NCI-H446 (cell line): ENCODE results near the gene HSPA9.

ENCODE experiments used
- DNase-seq, 2 experiments: peaks; one replicate each; lab custom pipeline; 2025; lab: John Stamatoyannopoulos, UW

HSPA9 gene

DNA sequence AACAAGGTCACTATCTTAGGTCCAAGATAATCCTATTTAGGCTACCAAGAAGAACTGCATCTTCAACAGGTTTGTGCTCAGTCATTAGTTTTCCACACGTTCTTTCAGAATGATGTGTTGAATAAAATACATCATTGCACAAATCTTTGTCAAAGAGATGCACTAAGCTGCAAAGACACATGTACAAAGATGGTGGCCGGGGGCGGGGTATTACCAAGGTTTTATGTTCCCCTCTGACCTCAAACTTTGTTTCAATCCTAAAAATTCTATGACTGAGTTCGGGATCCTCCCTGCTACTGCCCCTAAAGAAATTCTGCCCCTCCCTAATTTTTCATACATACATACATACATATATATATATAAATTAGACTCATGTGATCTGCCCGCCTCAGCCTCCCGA lies 14.2 kb downstream of the HSPA9 start:
- DNase-seq, result no peak

DNA sequence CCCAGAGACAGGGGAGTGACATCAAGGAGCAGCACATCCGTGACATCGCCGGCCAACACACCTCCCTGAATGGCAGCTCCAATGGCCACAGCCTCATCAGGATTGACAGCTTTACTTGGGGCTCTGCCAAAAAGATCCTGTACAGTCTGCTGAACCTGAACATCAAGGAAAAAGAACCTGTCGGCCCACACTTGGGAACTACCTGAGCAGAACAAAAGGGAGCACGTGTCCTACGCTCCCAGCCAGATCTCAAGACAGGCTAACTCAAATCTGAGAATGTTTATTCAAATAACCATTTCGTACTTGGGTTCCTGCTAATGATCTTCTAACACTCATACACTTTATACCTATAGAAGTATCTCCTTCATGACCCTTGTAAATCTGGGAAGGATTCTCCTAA lies 15.3 kb downstream of the HSPA9 start:
- DNase-seq, result no peak

DNA sequence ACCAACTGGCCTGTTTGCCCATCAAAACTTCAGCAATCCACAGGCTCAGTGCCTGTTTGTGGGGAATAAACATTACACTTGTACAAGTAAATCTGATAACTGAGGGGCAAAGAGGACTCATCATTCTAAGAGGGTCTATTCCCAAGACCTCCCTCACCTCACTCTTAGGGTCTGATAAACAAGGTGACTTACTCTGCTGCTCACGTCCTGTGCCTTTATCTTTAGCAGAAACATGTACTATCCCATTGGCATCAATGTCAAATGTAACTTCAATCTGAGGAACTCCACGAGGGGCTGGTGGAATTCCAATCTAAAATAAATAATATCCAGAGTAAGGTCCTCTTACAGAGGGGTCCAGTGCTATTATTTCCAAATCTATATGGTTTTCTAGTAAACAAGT lies 17.5 kb downstream of the HSPA9 start:
- no peak for DNase-seq

DNA sequence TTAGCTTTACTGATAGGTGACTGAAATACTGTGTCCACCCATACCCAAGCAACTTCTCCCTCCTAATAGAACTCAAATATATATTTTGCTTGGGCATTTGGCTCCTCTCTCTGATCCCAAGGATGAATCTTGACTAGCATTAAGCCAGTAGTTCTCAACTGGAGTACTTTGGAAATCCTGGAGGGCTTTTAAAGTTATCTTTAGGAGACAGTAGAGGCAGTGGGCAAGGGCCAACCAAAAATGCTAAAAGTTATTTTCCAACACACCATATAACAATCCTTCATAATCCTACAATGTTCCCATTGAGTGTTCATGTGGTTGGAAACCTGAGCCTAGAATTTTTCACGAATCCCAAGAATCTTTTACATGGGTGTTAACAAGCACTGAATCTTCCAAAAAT lies 21.1 kb downstream of the HSPA9 start:
- DNase-seq, result no peak

DNA sequence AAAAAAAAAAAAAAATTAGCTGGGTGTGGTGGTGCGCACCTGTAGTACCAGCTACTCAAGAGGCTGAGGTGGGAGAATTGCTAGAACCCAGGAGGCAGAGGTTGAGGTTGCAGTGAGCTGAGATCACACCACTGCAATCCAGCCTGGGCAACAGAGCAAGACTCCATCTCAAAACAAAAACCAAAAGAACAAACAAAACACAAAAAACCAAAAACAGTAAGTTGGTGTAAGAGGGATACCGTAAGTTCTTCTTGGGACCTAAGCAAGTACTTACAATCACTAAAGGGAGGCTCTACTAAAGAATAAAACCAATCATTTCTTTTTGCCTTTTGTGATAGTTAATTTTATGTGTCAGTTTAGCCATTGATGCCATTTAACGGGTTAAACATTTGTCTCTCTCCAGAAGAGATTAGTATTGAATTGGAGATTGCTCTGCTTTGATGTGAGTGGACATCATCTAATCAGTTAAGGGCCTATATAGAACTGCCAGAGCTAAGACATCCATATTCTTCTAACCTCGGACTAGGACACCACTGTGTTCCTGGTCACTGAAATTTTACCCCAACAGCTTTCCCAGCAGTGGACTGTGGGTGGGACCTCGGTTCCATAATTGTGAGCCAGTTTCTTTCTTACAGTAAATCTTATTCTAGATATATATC lies 21.6 kb downstream of the HSPA9 start:
- no peak for DNase-seq

DNA sequence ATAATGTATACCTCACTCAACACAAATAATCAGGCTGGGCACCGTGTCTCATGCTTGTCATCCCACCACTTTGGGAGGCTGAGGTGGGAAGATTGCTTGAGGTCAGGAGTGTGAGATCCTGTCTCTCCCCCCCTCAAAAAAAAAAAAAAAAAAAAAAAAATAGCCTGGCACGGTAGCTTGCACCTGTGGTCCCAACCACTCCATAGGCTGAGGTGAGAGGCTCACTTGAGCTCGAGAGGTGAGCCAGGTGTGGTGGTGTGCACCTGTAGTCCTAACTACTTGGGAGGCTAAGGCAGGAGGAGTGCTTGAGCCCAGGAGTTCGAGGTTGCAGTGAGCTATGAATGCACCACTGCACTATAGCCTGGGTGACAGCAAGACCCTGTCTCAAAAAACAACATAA lies 22.5 kb downstream of the HSPA9 start:
- DNase-seq, result no peak

DNA sequence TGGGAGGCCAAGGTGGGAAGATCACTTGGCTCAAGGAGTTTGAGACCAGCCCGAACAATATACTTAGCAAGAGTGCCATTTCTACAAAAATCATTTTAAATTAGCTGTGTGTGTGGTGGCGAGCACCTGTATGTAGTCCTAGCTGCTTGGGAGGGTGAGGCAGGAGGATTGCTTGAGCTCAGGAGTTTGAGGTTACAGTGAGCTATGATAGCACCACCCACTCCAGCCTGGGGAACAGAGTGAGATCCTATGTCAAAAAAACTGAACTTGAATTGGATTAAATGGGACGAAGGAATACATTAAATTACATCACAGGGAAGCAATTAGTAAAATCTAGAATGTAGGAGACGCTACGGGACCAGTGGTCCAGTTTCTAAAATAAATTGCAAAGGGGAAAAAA lies 25.8 kb downstream of the HSPA9 start:
- DNase-seq, result no peak

DNA sequence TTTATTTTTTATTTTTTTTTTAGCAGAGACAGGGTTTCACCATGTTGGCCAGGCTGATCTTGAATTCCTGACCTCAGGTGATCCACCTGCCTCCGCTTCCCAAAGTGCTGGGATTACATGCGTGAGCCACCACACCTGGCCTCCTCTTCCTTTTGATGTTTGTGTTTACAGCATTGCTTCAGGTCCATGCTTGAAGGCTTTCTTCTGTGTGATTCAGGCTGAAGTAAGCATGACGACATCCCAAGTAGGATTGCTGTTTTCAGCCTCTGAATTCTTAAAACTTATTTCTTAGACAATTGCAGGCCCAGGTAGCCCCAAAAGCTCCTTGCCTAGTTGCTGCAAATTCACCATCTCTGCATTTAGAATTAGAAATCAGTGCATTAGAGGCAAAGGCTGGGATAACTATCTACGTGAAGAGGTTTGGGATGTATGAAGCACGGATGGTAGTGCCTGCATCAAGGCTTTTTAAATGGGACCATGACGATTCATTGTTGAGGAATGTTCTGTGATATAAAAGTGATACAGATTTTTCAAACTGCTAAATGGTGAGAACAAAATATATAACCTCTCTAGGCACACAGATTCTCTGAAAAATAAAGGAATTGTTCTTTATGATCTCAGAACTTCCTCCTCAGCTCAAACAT lies 29.2 kb downstream of the HSPA9 start:
- no peak for DNase-seq

DNA sequence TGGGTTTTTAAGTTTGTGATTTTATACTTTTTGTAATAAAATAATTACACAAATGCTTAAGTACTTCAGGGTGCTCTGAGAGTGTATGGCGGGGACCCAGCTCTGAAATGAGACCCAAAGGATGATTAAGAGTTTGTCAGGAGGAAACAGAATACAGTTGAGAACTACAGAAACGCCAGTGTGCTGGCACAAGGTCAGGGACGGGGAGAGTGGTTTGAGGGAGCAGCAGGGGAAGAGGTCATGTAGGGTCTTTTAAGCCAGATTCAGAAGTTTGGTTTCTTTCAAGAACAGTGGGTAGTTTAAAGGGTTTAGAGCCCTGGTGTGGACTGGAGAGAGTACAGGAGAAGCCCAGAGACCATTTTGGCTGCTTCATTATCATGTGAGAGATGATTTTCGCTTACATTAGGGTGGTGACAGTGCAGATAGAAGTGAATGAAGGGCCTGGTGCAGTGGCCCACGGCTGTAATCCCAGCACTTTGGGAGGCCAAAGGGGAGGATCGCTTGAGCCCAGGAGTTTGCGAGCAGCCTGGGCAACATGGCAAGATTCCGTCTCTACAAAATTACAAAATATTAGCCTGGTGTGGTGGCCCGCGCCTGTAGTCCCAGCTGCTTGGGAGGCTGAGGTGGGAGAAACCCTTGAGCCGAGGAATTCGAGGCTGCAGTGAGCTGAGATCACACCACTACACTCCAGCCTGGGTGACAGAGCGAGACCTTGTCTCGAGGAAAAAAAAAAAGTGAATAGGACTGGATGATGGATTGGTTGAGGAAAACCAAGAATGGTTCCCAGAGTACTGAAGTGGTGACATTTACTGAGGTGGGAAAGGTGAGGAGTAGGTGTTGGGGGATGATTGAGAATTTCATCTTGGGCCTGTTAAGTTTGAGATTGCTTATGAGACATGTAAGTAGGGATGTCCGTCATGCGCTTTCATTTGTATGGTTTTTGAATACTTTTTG lies 30.7 kb downstream of the HSPA9 start:
- DNase-seq, result no peak

DNA sequence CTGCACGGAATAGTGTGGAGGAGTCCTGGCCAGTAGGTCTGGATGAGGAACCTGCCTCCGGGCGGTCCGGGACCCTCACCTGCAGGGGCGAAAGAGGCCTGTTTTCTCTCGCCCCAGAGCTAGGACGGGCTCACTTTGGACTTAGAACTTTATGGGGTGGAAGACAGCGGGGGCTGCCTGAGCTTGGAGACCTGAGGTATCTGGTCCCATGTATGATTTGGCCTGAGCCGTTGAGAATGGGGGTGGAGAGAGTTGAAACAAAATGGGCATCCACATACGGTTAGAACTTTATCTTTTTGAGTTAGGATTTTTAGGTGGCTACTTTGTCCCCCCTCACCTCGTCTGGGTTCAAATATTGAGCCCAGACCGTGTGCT lies 31.5 kb downstream of the HSPA9 start:
- no peak for DNase-seq

DNA sequence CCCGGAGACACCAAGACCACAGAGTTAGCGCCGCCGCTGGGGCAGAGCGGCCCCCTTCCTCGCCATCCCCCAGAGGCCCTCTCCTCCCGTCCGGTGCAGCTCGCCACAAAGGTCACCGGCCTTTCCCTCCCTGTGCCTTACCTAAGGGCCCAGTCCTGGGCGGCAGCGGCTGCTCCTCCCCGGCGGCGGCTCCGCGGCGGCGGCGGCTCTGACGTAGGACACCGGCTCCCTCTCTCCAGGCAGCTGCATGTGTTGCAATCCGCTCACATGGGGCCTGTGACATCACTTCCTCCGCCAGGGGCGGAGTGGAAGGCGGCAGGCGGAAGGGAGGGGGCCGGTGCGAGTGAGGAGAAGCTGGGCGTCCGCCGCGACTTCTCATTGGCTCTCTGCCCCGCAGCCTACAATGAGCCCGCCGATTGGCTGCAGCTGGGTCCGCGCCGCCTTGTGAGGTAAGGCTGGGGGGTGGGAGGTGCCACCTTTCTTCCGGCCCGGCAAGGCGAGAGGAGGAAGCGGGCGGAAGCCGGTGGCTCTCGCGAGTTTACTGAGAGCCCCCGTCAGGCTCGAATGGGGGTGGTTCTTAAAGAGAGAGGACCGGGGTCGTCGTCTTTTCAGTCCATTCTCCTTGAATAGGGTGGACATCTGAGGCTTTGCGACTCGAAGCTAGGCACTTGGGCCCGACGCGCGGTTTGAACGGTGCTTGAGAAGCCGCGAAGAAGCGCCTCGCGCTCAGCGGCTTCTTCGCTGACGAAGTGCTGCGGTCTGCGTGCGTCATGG lies 32.1 kb downstream of the HSPA9 start, which contains the start of gene ETF1:
Gene ETF1 (minus strand): TSS at position 281 of the 774 bp plus-strand sequence. CDS start 318 bp downstream, outside the sequence.
- peak; percentile 96 to 99 for DNase-seq

DNA sequence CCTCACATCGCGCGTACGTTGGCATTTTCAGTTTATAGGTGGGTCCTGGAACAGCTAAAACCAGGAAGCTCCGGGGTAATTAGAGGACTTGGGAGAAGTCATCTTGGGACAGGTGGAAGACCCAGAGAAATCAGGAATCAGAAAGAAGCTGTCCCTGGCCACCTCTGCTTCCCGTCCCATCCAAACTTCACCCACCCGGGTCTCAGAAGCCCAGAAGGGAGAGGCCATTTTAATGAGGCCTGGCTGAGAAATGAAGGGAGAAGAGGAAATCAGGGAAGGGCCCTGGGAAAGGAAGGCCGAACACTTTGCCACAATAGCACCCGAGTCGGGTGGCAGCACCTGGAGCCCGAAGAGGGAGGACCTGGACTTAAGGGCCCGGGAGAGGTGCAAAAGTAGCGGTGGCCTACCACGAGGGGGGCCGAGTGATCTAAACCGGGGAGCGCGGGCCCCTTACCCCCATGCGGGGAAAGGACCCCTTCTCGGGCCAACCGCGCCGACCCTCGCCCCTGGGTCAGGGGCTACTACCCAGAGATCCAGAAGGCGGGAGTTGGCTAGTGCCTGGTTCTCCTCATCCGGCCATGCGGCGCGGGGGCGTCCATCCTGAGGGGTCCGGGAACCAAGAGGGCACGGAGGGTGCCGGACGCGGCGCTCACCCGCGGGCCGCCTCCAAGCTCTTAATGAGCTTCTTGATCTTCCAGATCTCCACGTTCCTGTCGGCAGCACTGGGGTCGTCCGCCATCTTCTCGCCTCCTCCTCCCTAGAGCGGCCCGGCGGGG lies 32.8 kb downstream of the HSPA9 start:
- no peak for DNase-seq

DNA sequence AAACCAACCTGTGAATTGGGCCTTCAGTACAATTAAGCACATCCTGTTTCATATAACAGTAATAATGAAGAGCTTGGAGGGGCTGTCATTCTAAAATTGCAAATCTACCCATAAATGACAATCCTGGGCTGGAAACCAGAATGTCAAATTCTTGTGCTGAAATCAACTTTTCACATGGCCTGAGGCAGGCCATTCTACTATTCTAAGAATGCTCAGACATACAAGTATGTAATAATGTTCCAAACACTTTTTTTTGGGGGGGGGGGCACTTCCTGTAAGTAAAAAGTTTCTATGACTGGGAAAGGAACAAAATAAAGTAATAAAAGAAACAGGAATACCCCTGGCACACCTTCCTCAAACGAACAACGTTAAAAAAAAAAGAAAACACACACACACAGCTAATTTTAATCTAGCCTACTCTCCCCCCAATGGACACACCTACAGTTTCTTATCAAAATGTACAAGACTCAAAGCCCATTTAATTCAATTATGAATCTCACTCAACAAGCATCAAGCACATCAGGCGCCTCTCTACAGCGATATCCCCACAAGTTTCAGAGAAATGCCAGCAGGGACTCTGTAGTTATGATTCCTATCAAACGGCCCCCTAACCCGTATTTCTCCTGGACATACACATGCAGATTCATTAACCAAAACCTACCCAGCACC lies 33.6 kb downstream of the HSPA9 start:
- DNase-seq, result no peak

DNA sequence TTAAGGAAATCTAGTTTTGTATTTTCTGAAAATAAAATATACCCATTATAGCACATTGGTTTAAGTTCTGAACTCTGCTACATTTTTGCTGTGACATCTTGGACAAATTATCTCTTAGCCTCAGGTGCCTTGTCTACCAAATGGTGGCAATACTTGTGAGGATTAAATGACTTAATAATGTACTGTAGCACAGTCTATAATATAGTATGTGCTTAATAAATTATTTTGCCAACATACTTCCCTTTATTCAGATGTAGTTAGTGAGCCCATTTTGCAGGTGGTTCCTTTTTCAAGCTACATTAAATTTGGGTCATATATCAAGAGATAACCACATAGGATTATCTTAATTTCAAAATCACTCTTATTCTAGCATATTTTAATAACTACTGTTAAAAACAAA lies 35.4 kb downstream of the HSPA9 start:
- no peak for DNase-seq

DNA sequence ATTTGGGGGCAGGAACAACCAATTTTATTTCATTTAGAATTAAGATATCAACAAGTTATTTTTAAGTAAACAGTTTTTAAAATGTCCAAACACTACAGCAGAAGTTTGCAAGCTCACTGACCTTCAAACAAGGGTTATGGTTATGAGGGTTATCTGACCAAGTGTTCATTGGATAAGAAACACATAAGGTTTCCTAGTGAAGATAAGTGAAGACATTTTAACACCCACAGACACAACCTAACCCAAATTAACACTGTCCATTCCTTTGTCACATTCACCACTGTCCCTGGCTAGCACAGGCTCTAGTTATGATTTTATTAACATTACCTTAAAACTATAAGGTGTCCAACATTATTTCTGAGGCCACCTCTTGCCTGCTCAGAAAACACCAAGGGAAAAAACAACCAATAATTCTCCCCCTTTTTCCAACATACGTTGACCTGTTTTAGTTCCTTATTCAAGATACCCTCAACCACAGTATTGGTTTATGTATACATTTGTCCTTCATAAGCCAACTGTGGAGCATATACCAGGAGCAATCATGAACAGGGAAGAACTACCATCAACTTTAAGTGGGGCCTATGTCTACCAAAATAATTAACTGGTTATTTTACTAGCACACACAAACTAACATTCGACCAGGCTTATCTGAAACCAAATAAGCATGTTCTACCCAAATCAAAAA lies 36.1 kb downstream of the HSPA9 start:
- DNase-seq, result no peak

DNA sequence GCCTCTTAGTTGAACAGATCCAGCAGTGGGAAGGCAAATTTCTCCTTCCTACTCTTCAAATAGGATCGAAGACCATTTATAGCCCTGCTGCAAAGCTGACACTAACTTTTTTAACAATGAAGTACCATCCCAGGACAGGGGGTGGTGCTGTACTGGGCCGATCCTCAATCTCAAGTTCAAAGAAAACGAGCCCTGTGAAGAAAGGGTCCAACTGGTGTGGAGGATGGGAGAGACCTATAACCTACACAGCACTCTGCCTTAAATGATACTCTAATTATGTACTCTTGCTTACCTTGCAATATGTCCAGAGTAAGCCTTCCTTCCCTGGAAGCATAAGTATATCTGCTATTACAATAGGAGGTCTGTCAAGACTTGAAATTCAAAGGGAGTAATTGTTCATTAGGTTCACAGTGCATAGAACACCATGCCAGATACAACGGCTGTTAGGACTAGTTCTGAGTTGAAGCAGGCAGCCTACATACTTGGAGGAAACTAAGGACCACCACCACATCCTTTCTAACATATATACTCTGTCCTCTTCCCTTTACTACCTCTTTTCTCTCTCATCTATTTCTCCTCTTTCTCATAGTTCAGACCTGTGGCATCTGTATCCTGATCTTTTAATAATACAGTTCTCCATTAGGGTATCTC lies 38.4 kb downstream of the HSPA9 start:
- DNase-seq, result no peak

DNA sequence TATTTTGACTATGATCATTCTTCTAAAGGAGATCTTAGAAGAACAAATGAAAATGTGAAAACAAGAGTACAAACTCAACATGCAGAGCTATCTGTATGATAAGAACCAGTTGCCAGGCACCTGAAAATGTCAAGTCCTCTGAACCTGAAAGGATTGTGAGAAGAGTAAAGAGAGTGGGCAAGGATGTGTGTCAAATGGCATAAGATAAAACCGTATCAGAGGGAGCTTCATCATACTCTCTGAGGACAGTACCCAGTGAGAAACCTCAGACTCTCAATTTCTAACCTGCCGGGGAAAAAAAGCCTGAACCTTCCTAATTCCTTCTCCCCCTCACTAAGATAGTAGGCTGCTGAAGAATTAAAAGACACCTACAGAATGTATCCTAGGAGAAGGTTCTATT lies 39.0 kb downstream of the HSPA9 start:
- DNase-seq, result no peak

DNA sequence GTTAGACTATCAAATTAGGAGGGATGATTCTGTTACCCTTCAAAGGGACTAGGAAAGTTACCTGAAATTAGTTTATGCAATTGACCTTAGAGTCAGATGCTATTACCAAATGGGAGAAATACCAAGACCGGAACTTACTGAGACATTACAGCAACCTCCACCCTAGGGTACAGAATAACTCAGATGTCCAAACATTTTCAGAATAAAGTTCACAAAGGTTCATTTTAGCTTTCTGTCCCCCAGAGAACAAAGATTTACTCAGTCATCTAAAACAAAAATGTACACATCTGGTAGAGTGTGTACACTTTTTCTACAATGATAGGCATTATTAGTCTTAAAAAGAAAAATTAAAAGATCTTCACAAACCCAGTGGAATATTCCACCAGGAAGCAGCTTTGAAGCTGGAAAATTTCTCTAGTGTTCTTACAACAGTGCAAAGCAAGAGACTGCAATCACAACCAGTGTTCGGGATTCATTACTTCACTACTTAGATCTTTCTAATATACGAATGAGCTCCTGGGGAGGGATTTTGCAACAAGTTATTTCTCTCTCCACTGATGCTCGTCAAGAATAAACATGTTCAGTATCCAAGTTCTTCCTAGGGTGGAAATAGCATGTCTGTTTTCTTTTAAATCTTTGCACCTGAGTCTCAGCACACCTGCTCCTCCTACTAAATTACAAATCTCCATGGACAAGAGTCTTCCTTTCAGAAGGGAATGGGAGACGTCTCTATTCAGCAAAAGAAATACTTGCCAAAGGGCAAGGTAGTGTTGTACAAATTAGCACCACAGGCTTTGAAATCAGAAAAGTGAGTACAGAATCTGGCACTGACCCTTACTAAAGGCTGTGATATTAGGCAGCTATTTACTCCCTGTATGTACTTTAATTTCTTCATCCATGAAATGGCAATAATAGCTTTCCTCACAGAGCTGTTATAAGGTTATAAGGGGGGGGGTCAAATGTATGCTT lies 40.9 kb downstream of the HSPA9 start:
- DNase-seq, result no peak
